NCI-H2107 treated with DMSO at 0.1 percent for 48 hours (cell line): ENCODE measurements around the gene SYT6.
A peak's percentile ranks its signal among the peaks of the same experiment; 100 is the strongest.

Experiments
- DNase-seq: peaks from one replicate; lab custom pipeline; 2025; ENCODE audit not compliant: unreplicated experiment; lab: John Stamatoyannopoulos, UW

The SYT6 gene

DNA sequence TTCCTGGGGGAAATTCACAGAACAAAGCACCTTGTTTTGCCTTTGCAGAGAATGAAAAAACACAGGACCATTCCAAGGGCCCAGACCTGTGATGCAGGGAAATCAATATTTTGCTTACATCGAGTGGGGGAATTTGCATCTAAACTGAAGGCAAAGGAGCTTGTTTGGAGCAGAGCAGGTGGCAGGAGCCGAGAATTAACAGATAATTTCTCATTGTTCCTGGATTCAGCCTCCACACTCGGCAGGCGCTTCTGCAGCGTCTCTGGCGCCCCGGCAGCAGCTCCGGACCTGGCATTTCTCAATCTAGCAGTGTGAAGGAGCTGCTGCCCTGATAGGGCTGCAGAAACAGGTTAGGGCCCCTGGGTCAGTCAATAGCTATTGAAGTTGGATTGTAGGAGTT, 2.0 kb upstream of the SYT6 start:
- peak; percentile 8 for DNase-seq

GRCh38 chr1:114154963-114155322, 1.3 kb upstream of the SYT6 start:
- no peak for DNase-seq

- no peak for DNase-seq
Observed at GRCh38 chr1:114154146-114154962, 685 bp upstream of the SYT6 start.

- DNase-seq, result no peak
Observed at GRCh38 chr1:114152508-114153260, 985 bp downstream of the SYT6 start.

- DNase-seq, result no peak
Observed at GRCh38 chr1:114152089-114152507, 1.6 kb downstream of the SYT6 start.

DNA sequence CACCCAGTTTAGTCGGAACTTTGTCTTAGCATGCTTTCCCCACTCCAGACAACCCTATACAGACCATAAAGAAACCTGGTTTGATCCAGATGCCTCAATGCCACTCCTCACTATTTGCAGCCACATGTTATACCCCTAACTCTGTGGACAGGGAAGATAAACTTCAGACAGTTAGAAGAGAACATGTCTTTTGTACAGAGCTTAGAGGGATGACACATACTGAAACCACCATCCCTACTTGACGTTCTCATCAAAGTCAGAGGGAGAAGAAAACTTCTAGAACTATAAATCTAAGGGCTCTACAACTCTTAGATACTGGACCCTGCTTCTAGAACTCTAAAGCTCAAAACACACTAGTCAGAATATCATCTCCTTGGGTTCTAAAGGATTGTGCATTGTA, 3.7 kb downstream of the SYT6 start:
- no peak for DNase-seq

DNA sequence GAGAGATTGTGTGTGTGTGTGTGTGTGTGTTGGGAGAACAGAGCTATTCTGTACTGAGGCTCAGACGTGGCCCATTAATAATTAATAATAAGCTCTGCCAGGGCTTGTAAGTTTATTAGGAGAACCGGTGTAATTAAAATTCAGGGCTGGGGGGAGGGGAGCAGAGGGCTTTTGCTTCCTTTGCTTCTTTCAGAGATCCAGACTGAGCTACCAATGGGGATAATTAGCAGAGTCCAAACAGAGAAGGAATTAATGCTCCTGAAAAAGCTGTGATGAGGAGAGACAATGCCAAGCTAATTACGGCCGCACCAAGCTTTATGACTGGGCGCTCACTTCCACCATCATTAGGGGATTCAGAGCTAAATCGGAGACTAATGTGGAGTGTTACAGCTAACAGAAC, 4.5 kb downstream of the SYT6 start:
- DNase-seq, result no peak

DNA sequence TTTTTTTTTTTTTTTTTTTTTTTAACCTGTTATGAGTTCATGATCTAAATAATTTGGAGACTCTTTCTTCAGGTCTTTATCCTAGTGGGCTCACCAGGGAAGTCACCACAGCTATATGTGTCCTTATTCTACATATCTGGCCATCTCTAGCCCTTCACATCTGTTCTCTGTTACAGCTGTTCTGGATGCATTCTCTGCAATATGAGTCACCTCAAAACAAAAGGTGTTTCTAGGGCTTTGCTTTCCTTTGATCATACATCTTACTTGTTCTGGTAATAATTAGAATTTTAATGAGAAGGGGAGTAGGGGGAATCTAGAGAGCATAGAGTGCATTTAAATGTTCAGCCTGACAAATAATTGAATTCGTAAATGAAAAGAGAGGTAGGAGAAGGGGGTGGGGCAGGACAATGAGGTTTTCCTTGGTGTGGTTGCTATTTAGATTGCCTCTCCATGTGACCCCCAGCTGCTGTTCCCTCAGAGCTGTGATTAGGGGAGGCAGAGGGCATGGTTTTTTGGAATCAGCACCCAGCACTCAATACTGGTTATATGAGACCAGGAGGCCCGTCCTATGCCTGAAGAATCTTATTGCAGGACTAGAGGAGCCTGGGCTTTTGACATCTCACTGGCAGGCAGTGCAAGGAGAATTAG, 8.0 kb downstream of the SYT6 start:
- DNase-seq, result no peak

DNA sequence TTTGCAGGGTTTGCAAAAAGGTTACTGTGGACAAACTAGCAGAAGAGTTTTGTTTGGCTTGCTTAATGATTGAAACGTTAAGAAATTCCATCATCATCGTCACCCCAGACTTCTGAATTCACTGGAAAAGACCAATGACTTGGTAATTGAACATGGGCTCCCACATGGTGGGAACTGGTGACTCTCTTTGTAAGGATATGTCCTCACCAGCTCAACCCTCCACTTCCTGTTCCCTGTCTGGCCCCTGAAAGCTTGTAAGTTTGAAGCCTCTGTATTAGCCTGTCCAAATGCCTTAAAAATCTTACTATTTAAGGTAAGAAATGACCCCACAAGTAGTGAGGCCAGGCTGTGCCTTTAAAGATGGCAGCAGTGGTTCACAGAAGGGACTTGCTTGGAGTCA, 9.7 kb downstream of the SYT6 start:
- DNase-seq, result no peak

DNA sequence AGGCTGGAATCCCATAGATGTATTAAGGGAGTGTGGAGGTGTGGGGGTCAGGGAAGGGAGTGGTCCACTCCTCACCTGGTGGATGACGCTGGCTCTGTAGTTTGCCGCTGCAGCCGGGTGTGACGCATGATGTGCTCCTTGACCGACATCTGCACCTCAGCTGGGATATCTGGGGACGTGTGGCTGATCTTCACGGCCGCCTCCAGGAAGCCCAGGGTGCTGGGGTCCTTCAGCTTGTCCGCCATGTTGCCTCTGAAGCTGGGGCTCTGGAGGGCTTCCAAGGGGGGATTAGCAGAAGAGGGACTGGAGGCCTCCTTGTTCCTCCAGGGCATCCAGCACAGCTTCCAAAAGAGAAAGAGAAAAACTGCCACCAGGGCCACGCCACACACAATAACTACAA, 14.1 kb downstream of the SYT6 start:
- DNase-seq, result no peak

DNA sequence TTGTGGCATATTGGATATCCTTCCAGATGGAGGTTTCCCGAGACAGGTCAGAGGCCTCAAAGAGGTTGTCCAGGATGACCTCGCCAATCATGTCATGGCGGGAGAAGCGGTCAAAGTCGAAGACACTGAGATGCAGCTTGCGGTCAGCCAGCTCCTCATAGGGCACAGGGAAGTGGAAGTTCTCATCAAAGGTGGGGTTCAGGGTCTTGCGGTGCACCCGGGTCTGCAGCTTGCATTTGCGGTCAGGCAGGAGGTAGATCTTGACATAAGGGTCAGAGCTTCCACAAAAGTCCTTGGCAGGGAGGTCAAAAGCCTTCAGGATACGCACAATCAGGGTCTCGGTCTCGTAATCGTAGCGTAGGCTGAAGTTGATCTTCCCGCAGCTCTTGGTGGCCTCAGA, 16.2 kb downstream of the SYT6 start:
- no peak for DNase-seq

DNA sequence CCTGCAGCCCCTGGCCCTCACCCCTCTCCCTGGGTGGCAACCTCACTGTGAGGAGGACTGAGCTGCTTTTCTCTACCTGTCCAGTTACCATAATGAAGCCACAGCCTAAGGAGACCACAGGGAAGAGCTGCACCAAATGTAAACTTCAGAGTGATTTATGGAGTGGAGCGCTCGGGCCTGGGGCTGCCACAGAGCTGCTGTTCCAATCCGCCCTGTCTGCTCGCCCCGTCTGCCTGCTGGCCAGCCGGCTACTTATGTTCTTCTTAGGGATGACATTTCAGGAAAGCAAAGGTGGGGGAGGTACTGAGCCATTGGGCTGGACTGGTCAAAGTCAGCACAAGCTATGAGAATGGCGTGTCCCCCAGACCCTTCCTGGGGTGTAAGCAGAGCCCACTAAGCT, 17.9 kb downstream of the SYT6 start:
- DNase-seq, result no peak

- no peak for DNase-seq
Observed at GRCh38 chr1:114134518-114134917, 19.2 kb downstream of the SYT6 start.

DNA sequence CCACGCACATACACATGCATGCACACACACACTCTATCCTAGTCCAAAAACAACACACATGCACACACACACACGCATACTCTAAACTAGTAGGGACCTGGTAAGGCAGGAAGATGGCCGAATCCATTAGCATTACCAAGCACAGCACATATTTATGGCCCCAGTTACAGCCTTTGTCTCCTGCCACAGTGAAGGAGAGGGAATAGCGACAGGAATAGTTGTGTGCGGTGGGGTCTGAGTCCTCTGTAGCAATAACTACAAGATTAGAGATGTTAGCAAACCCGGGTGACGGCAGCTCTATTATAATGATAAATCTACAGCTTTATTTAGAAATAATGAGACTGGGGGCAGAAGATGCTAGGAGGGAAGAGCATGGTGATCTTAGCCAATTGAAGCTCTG, 20.5 kb downstream of the SYT6 start:
- DNase-seq, result no peak

GRCh38 chr1:114131526-114132220, 22.0 kb downstream of the SYT6 start:
- DNase-seq, result no peak

- no peak for DNase-seq
Observed at GRCh38 chr1:114130846-114131525, 22.7 kb downstream of the SYT6 start.

DNA sequence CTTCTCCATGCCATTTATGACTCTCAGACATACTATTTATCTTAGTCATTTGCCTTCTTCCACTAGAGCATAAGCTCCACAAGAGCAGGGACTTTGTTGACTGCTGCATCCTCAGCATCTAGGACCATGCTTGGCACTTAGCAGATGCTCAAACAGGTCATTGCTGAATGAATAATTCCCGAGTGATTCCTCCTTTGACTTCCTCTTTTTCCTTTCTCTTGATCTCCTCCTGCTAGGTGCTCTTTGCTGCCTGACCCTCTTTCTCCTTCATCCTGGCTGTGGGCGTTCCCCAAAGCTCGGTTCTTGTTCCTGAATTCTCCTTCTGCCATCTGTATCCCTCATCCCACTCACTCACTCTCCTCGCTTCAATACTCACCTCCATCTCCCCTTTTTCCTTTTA, 23.5 kb downstream of the SYT6 start:
- no peak for DNase-seq

DNA sequence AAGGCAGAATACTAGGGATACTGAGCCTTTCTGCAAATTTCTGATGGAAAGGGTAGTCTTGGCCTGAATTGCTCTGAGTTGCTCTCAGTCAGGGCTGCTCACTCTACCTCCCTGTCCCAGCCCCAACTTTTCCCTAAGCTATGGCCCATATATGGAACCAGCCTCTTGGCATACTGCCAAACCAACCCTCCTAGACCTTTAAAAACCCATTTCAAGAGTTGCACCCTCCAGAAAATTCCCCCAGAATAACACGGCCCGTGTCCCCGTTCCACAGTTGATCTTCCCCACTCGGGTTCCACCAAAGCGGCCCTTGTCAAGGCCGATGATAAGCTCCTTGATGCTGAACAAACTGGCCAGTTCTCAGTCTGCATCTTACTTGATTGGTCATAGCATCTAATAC, 25.4 kb downstream of the SYT6 start:
- no peak for DNase-seq

DNA sequence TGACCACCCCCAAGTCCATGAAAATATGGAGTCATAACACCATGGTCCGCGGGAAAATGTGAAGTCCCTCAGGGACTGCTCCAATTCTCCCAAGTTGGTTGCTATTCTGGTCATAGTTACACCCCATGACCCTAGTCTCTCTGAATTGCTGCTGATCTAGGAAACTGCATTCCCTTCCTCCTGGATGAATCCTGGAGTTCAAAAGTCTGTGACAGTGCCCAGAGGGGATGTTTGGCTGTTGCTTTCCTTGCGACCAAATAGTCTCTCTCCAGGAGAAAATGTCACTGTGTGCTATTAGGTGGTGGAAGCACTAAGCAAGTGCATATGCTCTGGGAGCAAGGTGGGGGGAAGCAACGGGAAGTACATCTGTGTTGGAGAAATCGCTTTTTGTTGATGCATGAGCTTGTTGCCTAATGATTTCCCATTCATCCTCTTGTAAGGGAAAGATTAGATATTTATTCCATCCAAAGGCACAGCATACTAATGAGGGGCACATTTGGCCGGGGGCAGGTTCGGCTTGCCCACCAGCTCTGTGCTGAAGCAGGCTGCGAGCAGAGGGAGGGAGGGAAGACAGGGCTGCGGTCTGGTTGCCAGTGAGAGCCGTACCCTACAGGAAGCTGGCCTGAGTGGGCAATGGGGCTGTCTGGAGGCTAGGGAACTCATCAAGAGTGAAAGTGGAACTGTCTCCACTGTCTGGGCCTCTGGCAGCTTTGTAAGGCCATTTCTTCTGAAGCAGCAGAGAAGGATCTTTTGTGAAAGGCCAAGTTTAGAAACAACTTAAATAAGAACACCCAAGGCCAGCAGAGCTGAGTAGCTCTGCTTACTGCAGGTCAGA, 27.2 kb downstream of the SYT6 start:
- no peak for DNase-seq

- no peak for DNase-seq
Observed at GRCh38 chr1:114124644-114125043, 29.0 kb downstream of the SYT6 start.
